GM18505 (cell line): ENCODE results near the gene POGZ.
"Not testable (repeated sequence)": the region's sequence is repeated elsewhere in the genome, so short reads cannot be mapped to it uniquely, and the experiment has no call there.

Experiments used
- ATAC-seq: cut with Tn5 transposase; IDR thresholded peaks from one replicate; pipeline ENCODE4 v1.9.1; 2021; ENCODE audit not compliant: unreplicated experiment
- POLR2A ChIP-seq: IDR thresholded peaks from 4 replicates; pipeline ENCODE4 v1.6.1; 2011; ENCODE audit warnings: borderline replicate concordance; ENCODE audit not compliant: insufficient read depth, insufficient read length; ENCODE audit errors: extremely low read depth

The POGZ gene

DNA sequence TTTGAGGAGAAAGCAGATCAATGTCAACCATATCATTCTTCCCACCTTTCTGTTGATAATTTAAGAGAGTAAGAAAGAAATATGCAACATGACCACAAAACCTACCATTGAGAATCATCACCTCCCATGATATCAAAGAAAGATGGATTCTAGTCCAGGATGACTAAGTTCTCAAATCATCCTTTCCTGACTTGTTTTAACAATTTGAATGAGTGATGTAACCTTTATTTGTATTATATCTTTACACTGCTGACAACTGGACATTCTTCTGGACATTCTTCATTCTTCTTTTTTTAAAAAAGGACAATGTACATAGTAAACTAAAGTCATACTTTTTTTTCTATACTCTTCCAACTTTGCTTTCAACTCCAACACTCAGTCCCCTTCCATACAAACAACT lies 50.4 kb downstream of the POGZ start:
- no peak for ATAC-seq

DNA sequence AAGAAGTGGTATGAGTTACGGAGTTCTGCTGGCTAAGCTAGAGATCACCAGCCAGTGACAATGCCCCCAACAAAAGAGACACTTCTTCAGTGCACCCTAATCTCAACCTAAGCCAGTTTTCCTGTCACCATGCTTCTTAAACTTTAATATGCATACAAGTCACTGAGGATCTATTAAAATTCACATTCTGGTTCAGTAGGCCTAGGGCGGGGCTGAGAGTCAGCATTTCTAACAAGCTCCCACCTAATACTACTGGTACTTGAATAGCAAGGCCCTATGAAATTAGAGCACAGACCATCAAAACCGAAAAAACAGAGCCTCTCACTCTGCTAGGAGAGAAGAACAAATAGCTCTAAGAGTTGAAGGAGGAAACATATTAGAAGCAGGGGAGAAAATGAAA lies 52.0 kb downstream of the POGZ start:
- no peak for TF ChIP-seq POLR2A
- ATAC-seq, result no peak

More for the DNA sequence above, 50.4 kb downstream of the POGZ start:
- TF ChIP-seq POLR2A, result no peak

DNA sequence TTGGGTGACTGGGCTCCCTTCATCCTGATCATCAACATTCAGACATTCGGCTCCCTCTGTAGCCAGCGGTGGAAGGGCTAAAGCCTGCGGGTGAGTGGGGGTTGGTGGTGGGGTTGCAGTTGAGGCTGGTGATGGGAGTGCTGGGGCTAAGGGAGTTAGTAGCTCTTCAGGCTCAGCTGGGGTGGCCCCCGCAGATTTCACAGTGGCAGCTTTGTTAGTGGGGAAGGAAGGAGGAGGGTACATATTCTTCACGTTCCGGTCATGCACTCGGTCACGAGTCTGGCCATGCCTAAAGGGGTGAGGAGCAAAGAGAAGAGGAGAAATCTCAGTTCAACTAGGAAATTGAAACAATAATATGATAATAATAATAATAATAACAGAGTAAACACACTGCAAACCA lies 53.1 kb downstream of the POGZ start:
- TF ChIP-seq POLR2A, result no peak

DNA sequence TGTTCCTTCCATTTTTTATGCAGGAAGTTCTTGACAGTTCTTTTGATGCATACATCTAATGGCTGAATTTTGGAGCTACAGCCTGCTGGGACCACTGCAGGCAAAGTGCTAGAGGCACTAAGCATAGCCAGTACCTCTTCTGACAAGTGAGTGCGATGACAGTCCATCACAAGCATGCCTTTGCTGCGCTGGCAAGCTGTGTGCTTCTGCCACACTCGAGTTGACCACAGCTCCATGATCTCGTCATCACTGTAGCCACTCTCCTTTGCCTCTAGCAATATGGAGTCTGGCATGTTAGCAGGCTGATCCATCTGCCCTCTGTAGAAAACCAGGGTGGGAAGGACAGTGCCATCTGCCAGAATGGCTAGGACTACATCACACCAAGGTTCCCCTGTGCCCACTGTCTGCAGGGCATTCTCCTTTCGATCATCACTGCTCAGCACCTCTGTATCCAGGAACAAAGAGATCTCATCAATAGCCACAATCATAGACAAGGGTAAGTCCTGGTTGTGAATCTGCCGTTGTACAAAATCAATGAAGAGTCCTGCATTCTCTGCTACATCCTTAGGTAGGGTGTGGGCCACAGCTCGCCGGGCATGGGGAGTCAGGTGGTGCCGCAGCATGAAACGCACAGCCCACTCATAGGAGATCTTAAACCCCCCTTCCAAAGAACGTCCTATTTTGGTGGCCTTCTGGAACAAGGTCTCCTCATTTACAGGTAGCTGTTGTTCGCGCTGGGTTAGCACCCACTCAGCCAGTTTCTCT lies 53.9 kb downstream of the POGZ start:
- TF ChIP-seq POLR2A, result peak; percentile 11

More for the DNA sequence above, 53.1 kb downstream of the POGZ start:
- ATAC-seq, result no peak

DNA sequence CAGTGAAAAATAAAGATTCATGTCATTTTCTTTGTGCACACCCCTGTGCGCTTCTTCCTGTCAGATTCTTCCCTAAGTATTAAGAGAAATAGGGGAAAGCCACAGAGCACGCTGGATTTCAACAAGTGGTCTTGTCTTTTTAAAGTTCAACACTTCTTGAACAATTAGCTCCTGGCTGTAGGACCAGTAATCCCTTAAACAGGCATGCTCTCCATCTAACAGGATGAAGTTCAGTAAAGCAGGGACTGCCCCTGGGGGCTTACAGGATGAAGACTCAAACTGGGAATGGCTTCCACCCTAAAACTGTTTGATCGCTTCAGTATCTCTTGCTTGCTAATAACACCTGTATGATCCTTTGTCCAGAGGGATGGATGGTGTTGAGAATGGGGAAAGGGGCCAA lies 55.7 kb downstream of the POGZ start:
- no peak for TF ChIP-seq POLR2A
- ATAC-seq, result no peak

More for the DNA sequence above, 53.9 kb downstream of the POGZ start:
- ATAC-seq, result no peak

DNA sequence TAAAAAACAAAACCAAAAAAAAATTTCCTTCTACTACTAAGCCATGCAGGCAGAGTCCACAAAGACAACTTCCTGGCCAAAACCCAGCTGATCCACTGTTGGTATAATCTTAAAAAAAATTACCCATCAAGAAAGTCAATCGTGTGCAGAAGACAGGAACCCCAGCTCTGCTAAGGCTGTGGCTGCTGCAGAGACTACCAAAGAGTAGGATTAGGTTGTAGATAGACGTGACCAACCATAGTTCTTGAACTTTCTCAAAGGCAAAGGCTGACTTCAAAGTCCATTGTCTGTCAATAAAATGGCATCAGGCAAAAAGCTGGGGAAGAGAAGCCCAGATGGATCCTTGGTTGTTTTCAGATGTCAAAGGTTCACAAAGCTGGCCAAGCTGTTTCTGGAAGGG lies 56.5 kb downstream of the POGZ start:
- TF ChIP-seq POLR2A, result no peak
- ATAC-seq, result no peak

DNA sequence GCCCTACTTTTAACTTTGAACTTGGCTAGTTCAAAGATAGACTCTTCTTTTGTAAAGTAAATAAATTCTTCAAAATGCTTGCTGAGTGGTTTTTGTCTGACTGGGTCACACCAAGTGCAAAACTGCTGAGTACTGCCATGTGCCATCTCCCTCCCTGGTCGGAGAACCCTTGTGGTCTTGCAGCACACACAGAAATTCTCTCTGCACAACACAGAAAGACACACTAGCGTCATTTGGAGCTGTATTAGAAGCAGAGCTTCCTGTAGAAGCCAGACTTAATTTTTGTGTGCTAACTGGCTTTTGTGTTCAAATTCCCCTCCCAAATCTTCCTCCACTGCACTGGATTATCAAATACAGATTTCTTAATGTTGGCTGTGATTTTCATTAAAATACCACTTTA lies 57.4 kb downstream of the POGZ start:
- no peak for TF ChIP-seq POLR2A
- no peak for ATAC-seq

DNA sequence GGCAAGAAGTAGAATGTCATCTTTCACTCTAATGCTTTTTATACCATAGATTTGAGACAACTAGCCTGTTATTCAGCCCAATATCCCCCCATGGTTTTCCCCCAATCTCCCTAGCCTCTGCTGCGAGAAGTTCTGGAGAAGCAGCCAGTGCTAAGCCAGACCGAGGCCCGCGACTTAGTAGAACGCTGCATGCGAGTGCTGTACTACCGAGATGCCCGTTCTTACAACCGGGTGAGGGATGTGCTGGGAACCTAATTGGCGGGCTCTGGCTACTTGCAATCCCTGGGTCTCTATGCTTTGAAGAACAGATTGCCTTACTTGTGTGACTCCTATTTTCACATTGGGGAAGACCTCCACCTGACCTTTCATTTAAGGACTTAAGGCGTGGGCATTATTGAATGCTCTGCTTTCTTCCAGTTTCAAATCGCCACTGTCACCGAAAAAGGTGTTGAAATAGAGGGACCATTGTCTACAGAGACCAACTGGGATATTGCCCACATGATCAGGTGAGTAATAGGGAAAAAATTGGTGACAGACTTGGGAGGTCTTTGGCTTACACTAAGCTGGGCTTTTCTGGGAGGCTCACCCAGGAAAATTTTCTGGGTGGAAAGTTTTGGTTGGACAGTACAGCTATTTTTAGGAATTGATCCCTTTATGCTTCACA lies 58.0 kb downstream of the POGZ start:
- no peak for ATAC-seq
- peak; percentile 24 for TF ChIP-seq POLR2A

DNA sequence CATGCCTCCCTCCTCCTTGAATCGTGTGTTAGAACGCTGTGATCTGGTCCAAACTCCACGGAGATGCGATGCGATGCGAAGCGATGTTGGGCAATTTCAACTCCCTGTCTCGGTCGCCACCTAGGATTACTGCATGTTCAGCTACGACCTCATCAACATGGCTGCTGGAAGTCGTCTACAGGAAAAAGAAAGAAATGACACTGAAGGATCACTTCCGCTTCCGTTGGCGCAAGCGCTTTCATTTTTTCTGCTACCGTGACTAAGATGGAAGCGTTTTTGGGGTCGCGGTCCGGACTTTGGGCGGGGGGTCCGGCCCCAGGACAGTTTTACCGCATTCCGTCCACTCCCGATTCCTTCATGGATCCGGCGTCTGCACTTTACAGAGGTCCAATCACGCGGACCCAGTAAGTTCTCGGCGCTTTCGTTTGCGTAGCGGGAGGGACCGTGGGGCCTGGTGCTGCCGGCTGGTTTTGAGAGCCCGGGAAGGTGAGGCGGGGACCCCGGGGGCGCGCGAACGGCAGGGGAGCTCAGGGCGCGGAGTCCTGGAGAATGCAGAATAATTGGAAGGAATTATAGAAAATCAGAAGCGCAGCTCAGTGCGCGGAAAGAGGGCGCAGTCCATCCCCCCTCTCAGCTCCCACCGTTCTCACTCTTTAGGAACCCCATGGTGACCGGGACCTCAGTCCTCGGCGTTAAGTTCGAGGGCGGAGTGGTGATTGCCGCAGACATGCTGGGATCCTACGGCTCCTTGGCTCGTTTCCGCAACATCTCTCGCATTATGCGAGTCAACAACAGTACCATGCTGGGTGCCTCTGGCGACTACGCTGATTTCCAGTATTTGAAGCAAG lies 59.7 kb downstream of the POGZ start, which contains the start of gene PSMB4:
Gene PSMB4, plus strand, starts transcription at position 250 of the 848 bp plus-strand sequence. Its CDS starts 15 bp downstream, at position 265.
- peak; percentile 86 for ATAC-seq
- peak; percentile 72 for TF ChIP-seq POLR2A

DNA sequence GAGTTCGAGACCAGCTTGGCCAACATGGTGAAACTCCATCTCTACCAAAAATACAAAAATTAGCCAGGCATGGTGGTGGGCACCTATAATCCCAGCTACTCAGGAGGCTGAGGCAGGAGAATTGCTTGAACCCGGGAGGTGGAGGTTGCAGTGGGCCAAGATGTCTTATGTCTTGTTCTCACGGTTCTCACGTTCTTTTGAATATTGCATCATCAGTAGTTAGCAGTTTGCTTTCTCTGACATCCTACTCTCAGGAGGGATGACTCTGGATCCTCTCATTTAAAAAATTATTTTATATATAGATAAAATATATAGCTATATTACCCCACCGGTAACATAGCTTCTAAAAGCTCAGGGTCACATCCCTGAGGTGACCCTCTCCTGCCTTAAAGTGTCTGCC lies 63.0 kb downstream of the POGZ start:
- not testable (repeated sequence) for ATAC-seq

DNA sequence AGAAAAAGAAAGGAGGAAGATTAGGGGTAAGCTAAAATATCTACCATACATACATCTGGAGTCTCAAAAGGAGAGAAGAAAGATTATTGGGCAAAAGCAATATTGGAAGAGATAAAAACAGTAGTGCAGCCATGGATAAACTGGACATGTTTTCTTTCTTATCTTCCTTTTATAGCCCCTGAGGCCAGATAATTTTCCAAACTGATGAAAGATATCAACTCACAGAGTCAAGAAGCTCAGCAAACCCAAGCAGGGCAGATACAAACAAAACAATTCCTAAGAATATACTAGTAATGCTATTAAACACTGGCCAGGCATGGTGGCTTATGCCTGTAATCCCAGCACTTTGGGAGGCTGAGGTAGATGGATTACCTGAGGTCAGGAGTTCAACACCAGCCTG lies 65.7 kb downstream of the POGZ start:
- TF ChIP-seq POLR2A, result no peak
- ATAC-seq, result no peak

DNA sequence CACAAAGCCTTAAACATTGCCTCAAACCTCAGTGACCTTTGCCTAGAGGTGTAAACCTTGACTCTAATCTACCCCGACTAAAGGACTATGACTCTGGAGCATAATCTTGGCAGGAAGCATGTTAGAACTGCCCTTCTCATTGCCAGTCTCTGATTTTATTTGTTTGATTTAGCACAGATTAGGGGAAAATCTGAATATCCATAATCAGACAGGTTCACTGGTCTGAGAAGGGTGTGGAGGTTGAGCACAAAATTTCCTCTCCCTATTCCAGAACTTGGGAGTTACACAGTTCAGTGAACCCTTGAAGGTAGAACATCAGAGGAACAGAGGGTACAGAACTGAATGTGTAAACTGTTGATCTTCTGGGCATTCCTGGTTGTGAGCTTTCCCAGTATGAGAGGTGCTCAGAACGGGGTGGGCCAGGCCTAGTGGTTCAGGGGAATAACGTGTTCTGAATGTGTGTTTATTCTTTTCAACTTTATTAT lies 68.2 kb downstream of the POGZ start:
- TF ChIP-seq POLR2A, result no peak
- no peak for ATAC-seq

DNA sequence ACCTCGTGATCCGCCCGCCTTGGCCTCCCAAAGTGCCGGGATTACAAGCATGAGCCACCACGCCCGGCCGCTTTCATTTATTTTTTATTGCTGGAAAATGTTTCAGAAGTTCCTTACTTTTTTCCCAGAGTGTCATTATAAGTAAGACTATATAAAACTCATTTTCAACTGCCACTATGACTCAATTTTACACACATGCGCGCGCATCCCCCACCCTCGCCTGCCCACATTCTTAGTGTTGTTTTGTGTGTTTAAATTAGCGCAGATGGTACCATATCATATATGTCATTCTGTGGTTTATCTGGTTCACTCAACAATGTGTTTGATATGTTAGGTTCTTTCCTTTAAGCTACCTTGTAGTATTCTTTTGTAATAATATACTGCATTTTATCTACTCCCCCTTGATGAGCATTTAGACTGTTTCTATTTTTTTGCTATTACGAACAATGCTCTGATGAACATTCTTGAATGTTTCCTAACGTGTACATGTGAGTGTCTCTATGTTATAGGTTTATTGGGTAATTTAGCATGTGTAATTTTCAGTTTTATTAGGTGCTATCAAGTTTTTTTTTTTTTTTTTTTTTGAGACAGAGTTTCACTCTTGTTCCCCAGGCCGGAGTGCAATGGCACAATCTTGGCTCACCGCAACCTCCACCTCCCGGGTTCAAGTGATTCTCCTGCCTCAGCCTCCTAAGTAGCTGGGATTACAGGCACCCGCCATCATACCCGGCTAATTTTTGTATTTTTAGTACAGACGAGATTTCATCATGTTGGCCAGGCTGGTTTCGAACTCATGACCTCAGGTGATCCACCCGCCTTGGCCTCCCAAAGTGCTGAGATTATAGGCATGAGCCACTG lies 68.8 kb downstream of the POGZ start:
- ATAC-seq, result not testable (repeated sequence)
